Progenitor cell of endocrine pancreas (in vitro differentiated cells): Measurements from ENCODE around the gene ADGRF5. TPM values are rescaled to one million over a fixed set of nuclear protein-coding genes. Genes with fewer than 3 reads are reported as not detected.
"Not testable (repeated sequence)": the region's sequence is repeated elsewhere in the genome, so short reads cannot be mapped to it uniquely, and the experiment has no call there.

ENCODE experiments used
- DNase-seq: peaks from one replicate; pipeline ENCODE4 v3.0.0; 2021; ENCODE audit warnings: low spot score; ENCODE audit not compliant: unreplicated experiment
- H3K27ac Mint-ChIP-seq: 2 replicates; pipeline ENCODE4 v1.8.0; 2021; ENCODE audit warnings: mild to moderate bottlenecking, moderate library complexity, mixed read lengths
- H3K27me3 Mint-ChIP-seq: 2 replicates; pipeline ENCODE4 v1.8.0; 2021; ENCODE audit warnings: mixed read lengths
- H3K36me3 Mint-ChIP-seq: 2 replicates; pipeline ENCODE4 v1.8.0; 2022; ENCODE audit warnings: mixed read lengths; ENCODE audit not compliant: insufficient read depth
- H3K4me1 Mint-ChIP-seq: 2 replicates; pipeline ENCODE4 v1.8.0; 2021; ENCODE audit warnings: low read depth, mixed read lengths
- H3K4me3 Mint-ChIP-seq: 2 replicates; pipeline ENCODE4 v1.8.0; 2021; ENCODE audit warnings: low read depth, mild to moderate bottlenecking, moderate library complexity, mixed read lengths
- H3K9me3 Mint-ChIP-seq: 2 replicates; pipeline ENCODE4 v1.8.0; 2021; ENCODE audit warnings: low read depth, mixed read lengths
- CTCF ChIP-seq: fragments of 200-600 bp; sonication (generic); IDR thresholded peaks from one replicate; pipeline ENCODE4 v1.5.0; 2021; ENCODE audit warnings: antibody characterized with exemption, mild to moderate bottlenecking; ENCODE audit not compliant: unreplicated experiment
- total RNA-seq: library from RNA; stranded (reverse); gene quantifications from 2 replicates; pipeline ENCODE4 v1.2.1, GENCODE V29; 2021

Gene ADGRF5
- total RNA-seq, 1 donor from 2014 or later = not detected

- H3K27ac Mint-ChIP-seq = no peak overlapping the region
- no peaks in the 10 kb centered on the region for H3K9me3 Mint-ChIP-seq
- H3K4me1 Mint-ChIP-seq = no peaks in the 10 kb centered on the region
- DNase-seq = no peak
- H3K4me3 Mint-ChIP-seq = no peak overlapping the region
- peaks cover 6% of the 10 kb centered on the region for H3K27me3 Mint-ChIP-seq
- H3K36me3 Mint-ChIP-seq = no peaks in the 10 kb centered on the region
- no peak for TF ChIP-seq CTCF
Observed at GRCh38 chr6:46865221-46865620, 56.5 kb downstream of the ADGRF5 start.

DNA sequence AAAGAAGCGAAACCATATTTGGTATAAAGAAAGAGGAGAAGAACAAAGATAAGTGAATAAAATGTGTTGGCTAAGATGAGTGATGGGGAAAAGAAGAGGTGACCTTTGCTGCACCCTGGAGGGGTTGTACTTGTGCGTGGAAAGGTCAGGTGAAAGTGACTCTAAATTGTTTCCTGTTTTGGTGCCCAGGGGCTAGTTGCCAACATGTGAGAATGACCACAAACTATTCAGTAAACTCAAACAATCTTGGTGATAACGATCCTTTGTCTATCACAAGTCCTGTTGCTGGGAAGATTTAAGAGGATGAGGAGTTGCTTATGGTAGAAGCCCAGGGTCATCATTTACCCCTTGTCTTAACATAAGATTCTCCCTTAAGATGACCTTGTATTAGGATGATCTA is 57.9 kb downstream of the ADGRF5 start:
- H3K9me3 Mint-ChIP-seq = no peaks in the 10 kb centered on the region
- DNase-seq = no peak
- no peak overlapping the region for H3K4me3 Mint-ChIP-seq
- H3K27me3 Mint-ChIP-seq = peaks cover 6% of the 10 kb centered on the region
- H3K27ac Mint-ChIP-seq = no peak overlapping the region
- no peaks in the 10 kb centered on the region for H3K4me1 Mint-ChIP-seq
- no peak for TF ChIP-seq CTCF
- no peaks in the 10 kb centered on the region for H3K36me3 Mint-ChIP-seq

DNA sequence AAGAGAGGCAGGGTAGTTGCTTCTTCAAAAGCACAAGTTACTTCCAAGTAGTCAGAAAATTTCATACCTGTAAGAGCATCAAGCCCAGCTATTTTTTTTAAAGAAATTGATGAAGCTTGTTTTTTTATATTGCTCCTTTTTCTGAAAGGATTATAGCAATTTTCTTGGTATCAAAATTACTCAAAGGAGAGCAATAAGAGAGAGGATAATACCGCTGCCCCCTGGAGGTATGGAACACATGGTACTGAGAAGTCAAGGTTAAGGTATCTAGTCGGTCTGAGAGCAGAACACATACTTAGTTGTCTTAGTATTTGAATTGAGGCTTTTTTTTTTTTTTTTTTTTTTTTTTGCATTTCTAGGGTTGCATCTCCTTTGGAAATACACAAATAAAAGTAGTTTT is 59.4 kb downstream of the ADGRF5 start:
- H3K4me3 Mint-ChIP-seq = no peak overlapping the region
- no peak for DNase-seq
- H3K27me3 Mint-ChIP-seq = peaks cover 6% of the 10 kb centered on the region
- no peak overlapping the region for H3K27ac Mint-ChIP-seq
- no peaks in the 10 kb centered on the region for H3K36me3 Mint-ChIP-seq
- no peaks in the 10 kb centered on the region for H3K4me1 Mint-ChIP-seq
- TF ChIP-seq CTCF = peak; percentile 19
- H3K9me3 Mint-ChIP-seq = no peaks in the 10 kb centered on the region

DNA sequence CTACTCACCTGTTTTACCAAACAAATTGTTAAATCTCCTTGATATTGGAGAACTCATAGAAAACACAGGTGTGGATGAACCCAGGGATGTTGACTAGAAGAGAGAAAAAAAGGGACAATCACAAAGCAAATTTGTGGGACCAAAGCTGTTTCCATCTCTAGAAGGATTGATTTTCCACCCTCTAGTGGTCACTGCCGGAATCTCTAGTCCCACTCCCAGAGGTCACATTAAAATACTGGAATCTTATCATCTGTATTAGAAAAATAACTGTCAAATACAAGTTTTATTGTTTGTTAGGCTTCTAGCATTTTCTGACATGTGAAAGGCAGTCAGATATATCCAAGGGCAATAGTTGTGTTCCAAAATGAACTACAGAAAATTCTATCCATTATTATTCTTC is 65.8 kb downstream of the ADGRF5 start:
- peak; percentile 74 for TF ChIP-seq CTCF
- H3K4me3 Mint-ChIP-seq, H3K9me3 Mint-ChIP-seq, H3K27ac Mint-ChIP-seq, H3K36me3 Mint-ChIP-seq, H3K4me1 Mint-ChIP-seq: not testable (repeated sequence)
- DNase-seq = peak; percentile 25
- H3K27me3 Mint-ChIP-seq = peaks cover 11% of the 10 kb centered on the region

- not testable (repeated sequence) for H3K27ac Mint-ChIP-seq, H3K4me3 Mint-ChIP-seq, H3K9me3 Mint-ChIP-seq, H3K36me3 Mint-ChIP-seq, DNase-seq, H3K4me1 Mint-ChIP-seq
- H3K27me3 Mint-ChIP-seq = peaks cover 44% of the 10 kb centered on the region
Observed at GRCh38 chr6:46851576-46851975, 70.2 kb downstream of the ADGRF5 start.

GRCh38 chr6:46850792-46851191 is 70.9 kb downstream of the ADGRF5 start:
- Mint-ChIP-seq H3K4me3 (no peak overlapping the region), H3K4me1 (peaks cover 3% of the 10 kb centered on the region), H3K27ac (no peak overlapping the region), H3K36me3 (no peaks in the 10 kb centered on the region), H3K9me3 (no peaks in the 10 kb centered on the region), H3K27me3 (peaks cover 44% of the 10 kb centered on the region)
- DNase-seq = no peak
- TF ChIP-seq CTCF = no peak
